Smooth muscle cell of the umbilical artery (primary cell): ENCODE results near the gene SERTM2. TPM values are rescaled to one million over a fixed set of nuclear protein-coding genes. Genes with fewer than 3 reads are reported as not detected.

Experiments
- total RNA-seq: library from RNA; depleted of rRNA; stranded (reverse); fragments of >200 nt; gene quantifications from 2 replicates; pipeline ENCODE4 v1.2.3, GENCODE V29; 2014

Gene SERTM2
- total RNA-seq = 0.05 and 1.5 TPM in 2 replicates

GRCh38 chrX:111511477-111511876 is at the start of gene SERTM2:
Gene SERTM2, plus strand, starts transcription at chrX:111511645. Its CDS starts 7,213 bp downstream, at chrX:111518858.

Other genes starting within 250 kb of the SERTM2 start
- not detected in 2 replicates for gene CAPN6, start 241.2 kb upstream of the SERTM2 start, total RNA-seq
- not detected in 2 replicates for gene DCX, start 99.5 kb upstream of the SERTM2 start, total RNA-seq
- 33.3 and 36.2 TPM in 2 replicates for gene ALG13, start 169.5 kb downstream of the SERTM2 start, total RNA-seq